ENCODE data around the gene ANGPT4. TPM values are rescaled to one million over a fixed set of nuclear protein-coding genes. Genes with fewer than 3 reads are reported as not detected.
"Not testable (repeated sequence)": the region's sequence is repeated elsewhere in the genome, so short reads cannot be mapped to it uniquely, and the experiment has no call there.

ANGPT4 gene
- total RNA-seq, 1 experiment from 2014 or later: under 0.01 TPM

GRCh38 chr20:875115-875514 is 41.0 kb downstream of the ANGPT4 start:
- no peak for DNase-seq (ENCODE audit: low read depth)

GRCh38 chr20:873875-874607 is 42.1 kb downstream of the ANGPT4 start:
- DNase-seq (ENCODE audit: low read depth): no peak

GRCh38 chr20:872855-873520 is 43.1 kb downstream of the ANGPT4 start:
- DNase-seq (ENCODE audit: low read depth): no peak

- no peak for DNase-seq (ENCODE audit: low read depth)
Measured at GRCh38 chr20:871948-872347, 44.2 kb downstream of the ANGPT4 start.

- no peak for DNase-seq (ENCODE audit: low read depth)
Measured at GRCh38 chr20:871436-871835, 44.7 kb downstream of the ANGPT4 start.

GRCh38 chr20:870758-871157 is 45.4 kb downstream of the ANGPT4 start:
- DNase-seq (ENCODE audit: low read depth): no peak

- DNase-seq (ENCODE audit: low read depth): no peak
Measured at GRCh38 chr20:869606-870005, 46.5 kb downstream of the ANGPT4 start.

- no peak for DNase-seq (ENCODE audit: low read depth)
Measured at GRCh38 chr20:868279-868678, 47.9 kb downstream of the ANGPT4 start.

GRCh38 chr20:865440-865839 is 50.7 kb downstream of the ANGPT4 start:
- no peak for DNase-seq (ENCODE audit: low read depth)

GRCh38 chr20:860891-861290 is 55.2 kb downstream of the ANGPT4 start:
- DNase-seq (ENCODE audit: low read depth): no peak

GRCh38 chr20:859751-860231 is 56.3 kb downstream of the ANGPT4 start:
- peak; percentile 67 for DNase-seq (ENCODE audit: low read depth)

- DNase-seq (ENCODE audit: low read depth): no peak
Measured at GRCh38 chr20:858011-858410, 58.1 kb downstream of the ANGPT4 start.

GRCh38 chr20:856361-856775 is 59.8 kb downstream of the ANGPT4 start:
- DNase-seq (ENCODE audit: low read depth): peak; percentile 98

GRCh38 chr20:855466-856360 is 60.4 kb downstream of the ANGPT4 start:
- DNase-seq (ENCODE audit: low read depth): peak; percentile 25

GRCh38 chr20:854601-855000 is 61.5 kb downstream of the ANGPT4 start:
- no peak for DNase-seq (ENCODE audit: low read depth)

- DNase-seq (ENCODE audit: low read depth): no peak
Measured at GRCh38 chr20:853406-853996, 62.6 kb downstream of the ANGPT4 start.

- not testable (repeated sequence) for DNase-seq (ENCODE audit: low read depth)
Measured at GRCh38 chr20:848731-849130, 67.4 kb downstream of the ANGPT4 start.

- DNase-seq (ENCODE audit: low read depth): no peak
Measured at GRCh38 chr20:848193-848592, 67.9 kb downstream of the ANGPT4 start.

GRCh38 chr20:846894-847278 is 69.2 kb downstream of the ANGPT4 start:
- DNase-seq (ENCODE audit: low read depth): no peak

- DNase-seq (ENCODE audit: low read depth): no peak
Measured at GRCh38 chr20:845941-846893, 69.9 kb downstream of the ANGPT4 start.

Data from Daoy (cell line).